ENCODE data around the gene CA11. TPM values are rescaled to one million over a fixed set of nuclear protein-coding genes. Genes with fewer than 3 reads are reported as not detected.
A peak's percentile ranks its signal among the peaks of the same experiment; 100 is the strongest.

CA11 gene
- total and polyA plus RNA-seq, 2 experiments from 2014 or later: 8.8 to 29.7 TPM

GRCh38 chr19:48617146-48617937 lies 28.6 kb downstream of the CA11 start:
- H3K79me2 ChIP-seq (replicated peaks; ENCODE audit: insufficient read depth): peaks cover 40% of the 10 kb centered on the region
- H2AFZ ChIP-seq: no peak overlapping the region
- Mint-ChIP-seq H3K4me1 (peaks cover 50% of the 10 kb centered on the region), H3K9me3 (no peaks in the 10 kb centered on the region; the same call in 1 of the 3 replicates), H3K36me3 (ENCODE audit: low read depth) (peaks cover 50% of the 10 kb centered on the region), H3K4me3 (peak overlapping the region; percentile 93), H3K27me3 (ENCODE audit: insufficient read depth, low read depth, poor library complexity) (peaks cover 37% of the 10 kb centered on the region), H3K27ac (peak overlapping the region; percentile 98)
- ATAC-seq (no peak), DNase-seq (ENCODE audit: low spot score) (no peak)
- H3K27ac ChIP-seq (ENCODE audit: low read depth): peak overlapping the region; percentile 99
- H3K4me2 ChIP-seq: peak overlapping the region; percentile 99
- peaks cover 32% of the 10 kb centered on the region for H3K36me3 ChIP-seq (ENCODE audit: insufficient read depth)
- peaks cover 21% of the 10 kb centered on the region for H4K20me1 ChIP-seq (replicated peaks; ENCODE audit: insufficient read depth)
- H3K4me3 ChIP-seq: peak overlapping the region; percentile 97
- H3K27me3 ChIP-seq (ENCODE audit: insufficient read depth): no peaks in the 10 kb centered on the region
- TF ChIP-seq ZNF331 (CRISPR knock-in tag; IDR thresholded peaks at IDR 0.05; ENCODE audit: low read depth): no peak
- no peak for TF ChIP-seq POLR2AphosphoS5 (IDR thresholded peaks at IDR 0.05; ENCODE audit: low read depth)
- TF ChIP-seq CTCF (conservative IDR thresholded peaks at IDR 0.05; ENCODE audit: low read depth in 2 of 2): no peak
- TF ChIP-seq EZH2 (IDR thresholded peaks at IDR 0.05; ENCODE audit: low read depth, unreplicated experiment): no peak
- TF ChIP-seq, protein P1, sequence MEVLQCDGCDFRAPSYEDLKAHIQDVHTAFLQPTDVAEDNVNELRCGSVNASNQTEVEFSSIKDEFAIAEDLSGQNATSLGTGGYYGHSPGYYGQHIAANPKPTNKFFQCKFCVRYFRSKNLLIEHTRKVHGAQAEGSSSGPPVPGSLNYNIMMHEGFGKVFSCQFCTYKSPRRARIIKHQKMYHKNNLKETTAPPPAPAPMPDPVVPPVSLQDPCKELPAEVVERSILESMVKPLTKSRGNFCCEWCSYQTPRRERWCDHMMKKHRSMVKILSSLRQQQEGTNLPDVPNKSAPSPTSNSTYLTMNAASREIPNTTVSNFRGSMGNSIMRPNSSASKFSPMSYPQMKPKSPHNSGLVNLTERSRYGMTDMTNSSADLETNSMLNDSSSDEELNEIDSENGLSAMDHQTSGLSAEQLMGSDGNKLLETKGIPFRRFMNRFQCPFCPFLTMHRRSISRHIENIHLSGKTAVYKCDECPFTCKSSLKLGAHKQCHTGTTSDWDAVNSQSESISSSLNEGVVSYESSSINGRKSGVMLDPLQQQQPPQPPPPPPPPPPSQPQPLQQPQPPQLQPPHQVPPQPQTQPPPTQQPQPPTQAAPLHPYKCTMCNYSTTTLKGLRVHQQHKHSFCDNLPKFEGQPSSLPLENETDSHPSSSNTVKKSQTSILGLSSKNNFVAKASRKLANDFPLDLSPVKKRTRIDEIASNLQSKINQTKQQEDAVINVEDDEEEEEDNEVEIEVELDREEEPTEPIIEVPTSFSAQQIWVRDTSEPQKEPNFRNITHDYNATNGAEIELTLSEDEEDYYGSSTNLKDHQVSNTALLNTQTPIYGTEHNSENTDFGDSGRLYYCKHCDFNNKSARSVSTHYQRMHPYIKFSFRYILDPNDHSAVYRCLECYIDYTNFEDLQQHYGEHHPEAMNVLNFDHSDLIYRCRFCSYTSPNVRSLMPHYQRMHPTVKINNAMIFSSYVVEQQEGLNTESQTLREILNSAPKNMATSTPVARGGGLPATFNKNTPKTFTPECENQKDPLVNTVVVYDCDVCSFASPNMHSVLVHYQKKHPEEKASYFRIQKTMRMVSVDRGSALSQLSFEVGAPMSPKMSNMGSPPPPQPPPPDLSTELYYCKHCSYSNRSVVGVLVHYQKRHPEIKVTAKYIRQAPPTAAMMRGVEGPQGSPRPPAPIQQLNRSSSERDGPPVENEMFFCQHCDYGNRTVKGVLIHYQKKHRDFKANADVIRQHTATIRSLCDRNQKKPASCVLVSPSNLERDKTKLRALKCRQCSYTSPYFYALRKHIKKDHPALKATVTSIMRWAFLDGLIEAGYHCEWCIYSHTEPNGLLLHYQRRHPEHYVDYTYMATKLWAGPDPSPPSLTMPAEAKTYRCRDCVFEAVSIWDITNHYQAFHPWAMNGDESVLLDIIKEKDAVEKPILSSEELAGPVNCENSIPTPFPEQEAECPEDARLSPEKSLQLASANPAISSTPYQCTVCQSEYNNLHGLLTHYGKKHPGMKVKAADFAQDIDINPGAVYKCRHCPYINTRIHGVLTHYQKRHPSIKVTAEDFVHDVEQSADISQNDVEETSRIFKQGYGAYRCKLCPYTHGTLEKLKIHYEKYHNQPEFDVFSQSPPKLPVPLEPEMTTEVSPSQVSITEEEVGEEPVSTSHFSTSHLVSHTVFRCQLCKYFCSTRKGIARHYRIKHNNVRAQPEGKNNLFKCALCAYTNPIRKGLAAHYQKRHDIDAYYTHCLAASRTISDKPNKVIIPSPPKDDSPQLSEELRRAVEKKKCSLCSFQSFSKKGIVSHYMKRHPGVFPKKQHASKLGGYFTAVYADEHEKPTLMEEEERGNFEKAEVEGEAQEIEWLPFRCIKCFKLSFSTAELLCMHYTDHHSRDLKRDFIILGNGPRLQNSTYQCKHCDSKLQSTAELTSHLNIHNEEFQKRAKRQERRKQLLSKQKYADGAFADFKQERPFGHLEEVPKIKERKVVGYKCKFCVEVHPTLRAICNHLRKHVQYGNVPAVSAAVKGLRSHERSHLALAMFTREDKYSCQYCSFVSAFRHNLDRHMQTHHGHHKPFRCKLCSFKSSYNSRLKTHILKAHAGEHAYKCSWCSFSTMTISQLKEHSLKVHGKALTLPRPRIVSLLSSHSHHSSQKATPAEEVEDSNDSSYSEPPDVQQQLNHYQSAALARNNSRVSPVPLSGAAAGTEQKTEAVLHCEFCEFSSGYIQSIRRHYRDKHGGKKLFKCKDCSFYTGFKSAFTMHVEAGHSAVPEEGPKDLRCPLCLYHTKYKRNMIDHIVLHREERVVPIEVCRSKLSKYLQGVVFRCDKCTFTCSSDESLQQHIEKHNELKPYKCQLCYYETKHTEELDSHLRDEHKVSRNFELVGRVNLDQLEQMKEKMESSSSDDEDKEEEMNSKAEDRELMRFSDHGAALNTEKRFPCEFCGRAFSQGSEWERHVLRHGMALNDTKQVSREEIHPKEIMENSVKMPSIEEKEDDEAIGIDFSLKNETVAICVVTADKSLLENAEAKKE (CRISPR knock-in tag; IDR thresholded peaks at IDR 0.05): no peak
- TF ChIP-seq STAT1 (IDR thresholded peaks at IDR 0.05; ENCODE audit: unreplicated experiment): no peak
- no peak for TF ChIP-seq EZH2phosphoT487 (IDR thresholded peaks at IDR 0.05; ENCODE audit: unreplicated experiment)
- TF ChIP-seq CREB1 (CRISPR knock-in tag; IDR thresholded peaks at IDR 0.05; ENCODE audit: low read depth): no peak
- no peak for TF ChIP-seq NANOG (IDR thresholded peaks at IDR 0.05; ENCODE audit: borderline replicate concordance)
- TF ChIP-seq JUNB (IDR thresholded peaks at IDR 0.05; ENCODE audit: unreplicated experiment): no peak
- TF ChIP-seq ZNF114 (CRISPR knock-in tag; IDR thresholded peaks at IDR 0.05): no peak
- TF ChIP-seq, protein P2, sequence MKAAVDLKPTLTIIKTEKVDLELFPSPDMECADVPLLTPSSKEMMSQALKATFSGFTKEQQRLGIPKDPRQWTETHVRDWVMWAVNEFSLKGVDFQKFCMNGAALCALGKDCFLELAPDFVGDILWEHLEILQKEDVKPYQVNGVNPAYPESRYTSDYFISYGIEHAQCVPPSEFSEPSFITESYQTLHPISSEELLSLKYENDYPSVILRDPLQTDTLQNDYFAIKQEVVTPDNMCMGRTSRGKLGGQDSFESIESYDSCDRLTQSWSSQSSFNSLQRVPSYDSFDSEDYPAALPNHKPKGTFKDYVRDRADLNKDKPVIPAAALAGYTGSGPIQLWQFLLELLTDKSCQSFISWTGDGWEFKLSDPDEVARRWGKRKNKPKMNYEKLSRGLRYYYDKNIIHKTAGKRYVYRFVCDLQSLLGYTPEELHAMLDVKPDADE (IDR thresholded peaks at IDR 0.05): no peak
- TF ChIP-seq, protein P3, sequence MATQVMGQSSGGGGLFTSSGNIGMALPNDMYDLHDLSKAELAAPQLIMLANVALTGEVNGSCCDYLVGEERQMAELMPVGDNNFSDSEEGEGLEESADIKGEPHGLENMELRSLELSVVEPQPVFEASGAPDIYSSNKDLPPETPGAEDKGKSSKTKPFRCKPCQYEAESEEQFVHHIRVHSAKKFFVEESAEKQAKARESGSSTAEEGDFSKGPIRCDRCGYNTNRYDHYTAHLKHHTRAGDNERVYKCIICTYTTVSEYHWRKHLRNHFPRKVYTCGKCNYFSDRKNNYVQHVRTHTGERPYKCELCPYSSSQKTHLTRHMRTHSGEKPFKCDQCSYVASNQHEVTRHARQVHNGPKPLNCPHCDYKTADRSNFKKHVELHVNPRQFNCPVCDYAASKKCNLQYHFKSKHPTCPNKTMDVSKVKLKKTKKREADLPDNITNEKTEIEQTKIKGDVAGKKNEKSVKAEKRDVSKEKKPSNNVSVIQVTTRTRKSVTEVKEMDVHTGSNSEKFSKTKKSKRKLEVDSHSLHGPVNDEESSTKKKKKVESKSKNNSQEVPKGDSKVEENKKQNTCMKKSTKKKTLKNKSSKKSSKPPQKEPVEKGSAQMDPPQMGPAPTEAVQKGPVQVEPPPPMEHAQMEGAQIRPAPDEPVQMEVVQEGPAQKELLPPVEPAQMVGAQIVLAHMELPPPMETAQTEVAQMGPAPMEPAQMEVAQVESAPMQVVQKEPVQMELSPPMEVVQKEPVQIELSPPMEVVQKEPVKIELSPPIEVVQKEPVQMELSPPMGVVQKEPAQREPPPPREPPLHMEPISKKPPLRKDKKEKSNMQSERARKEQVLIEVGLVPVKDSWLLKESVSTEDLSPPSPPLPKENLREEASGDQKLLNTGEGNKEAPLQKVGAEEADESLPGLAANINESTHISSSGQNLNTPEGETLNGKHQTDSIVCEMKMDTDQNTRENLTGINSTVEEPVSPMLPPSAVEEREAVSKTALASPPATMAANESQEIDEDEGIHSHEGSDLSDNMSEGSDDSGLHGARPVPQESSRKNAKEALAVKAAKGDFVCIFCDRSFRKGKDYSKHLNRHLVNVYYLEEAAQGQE (IDR thresholded peaks at IDR 0.05; ENCODE audit: unreplicated experiment): no peak
- peaks cover 39% of the 10 kb centered on the region for H3K4me1 ChIP-seq (ENCODE audit: insufficient read depth)
- H3K9me2 ChIP-seq (ENCODE audit: insufficient read depth): no peaks in the 10 kb centered on the region
- peaks cover 52% of the 10 kb centered on the region for H3F3A ChIP-seq (replicated peaks; ENCODE audit: low read depth)

Measured in GM23338 (cell line).